ENCODE results near the gene CCDC24. TPM values are rescaled to one million over a fixed set of nuclear protein-coding genes. Genes with fewer than 3 reads are reported as not detected.

CCDC24 gene
- total and polyA plus RNA-seq, 2 donors (not counting 3 experiments of a cell fraction or from before 2014, with no cell fraction given), result 2.2 to 3.1 TPM

GRCh38 chr1:43946236-43947060, 45.0 kb upstream of the CCDC24 start, which contains the start of gene IPO13:
Gene IPO13 (plus strand): TSS chr1:43946950. CDS start chr1:43947601, 651 bp downstream.
- intact Hi-C loops (cut with micrococcal nuclease), result loop anchor here (1.0 to 5.0 kb wide), 7 partner anchors 23 to 417 kb away; partner anchors contain the start of gene ATP6V0B
- peak; percentile 94 for FAIRE-seq

More at GRCh38 chr1:43946236-43947060, 45.0 kb upstream of the CCDC24 start, which contains the start of gene IPO13:
- dilution Hi-C loops (cut with MboI; ENCODE audit: extremely low pct_ligation_motif_present, low sequenced_read_pairs), result loop anchor here (25.0 kb wide), 1 partner anchor 184 kb away; no protein-coding TSS in a partner anchor
- peak within 1 kb of the TSS; percentile 99 for H2AFZ ChIP-seq (ENCODE audit: low read depth, low read length)
- H3K4me1 ChIP-seq (ENCODE audit: control insufficient read depth, extremely low read depth, insufficient read depth, low read length), result peaks cover 20% of the 10 kb centered on the region
- BruUV-seq (replicated peaks), result no TSS peak
- peak within 1 kb of the TSS; percentile 95 for H3K4me2 ChIP-seq (ENCODE audit: insufficient read depth, low read length)
- peak within 1 kb of the TSS; percentile 64 to 76 (median 67) for H3K4me3 ChIP-seq (replicated peaks in 1 of 3; ENCODE audit: insufficient read depth in 1 of 3, low read depth in 1 of 3, low read length in 3 of 3)
- peaks cover 5% of the 10 kb centered on the region for H3K79me2 ChIP-seq (ENCODE audit: control insufficient read depth, insufficient read depth, low read length)
- H4K20me1 ChIP-seq (replicated peaks; ENCODE audit: control insufficient read depth, extremely low read depth, insufficient read depth, low read length), result no peaks in the 10 kb centered on the region
- TF ChIP-seq EZH2 (IDR thresholded peaks at IDR 0.05; ENCODE audit: borderline replicate concordance, low read depth, low read length, severe bottlenecking) (no peak), MAX (IDR thresholded peaks at IDR 0.05; ENCODE audit: insufficient read depth, insufficient read length) (peak; percentile 96), CTCF (IDR thresholded peaks at IDR 0.05; ENCODE audit: extremely low read depth in 1 of 2, insufficient read depth in 1 of 2, low read depth in 1 of 2, low read length in 2 of 2) (peak; percentile 65 to 70), POLR2AphosphoS5 (IDR thresholded peaks at IDR 0.05; ENCODE audit: insufficient read depth, low read depth, low read length) (peak; percentile 84), GATA2 (IDR thresholded peaks at IDR 0.05; ENCODE audit: insufficient read depth, insufficient read length, low read depth, low read length) (no peak), POLR2A (IDR thresholded peaks at IDR 0.05; ENCODE audit: low read depth, low read length) (peak; percentile 86), MYC (IDR thresholded peaks at IDR 0.05; ENCODE audit: low read depth, low read length) (peak; percentile 62)
- H3K36me3 ChIP-seq (ENCODE audit: control insufficient read depth in 2 of 2, extremely low read depth in 1 of 2, insufficient read depth in 2 of 2, low read length in 2 of 2), result peaks cover 0 to 4% of the 10 kb centered on the region in 2 experiments
- peak within 1 kb of the TSS; percentile 97 for H3K9ac ChIP-seq (replicated peaks; ENCODE audit: extremely low read depth, insufficient read depth, low read length)
- ChIA-PET POLR2A (interaction anchor here (1.2 kb wide), 1 partner anchor 12 kb away, joined by 4 read pairs; no protein-coding TSS in a partner anchor), CTCF (interaction anchor here (0.8 to 7.2 kb wide), 9 partner anchors 10 to 182 kb away, joined by 3 to 93 read pairs (median 4); partner anchors contain the start of genes ARTN and DPH2)
- DNase-seq (ENCODE audit: low read depth, low spot score), result peak; percentile 96
- H3K9me1 ChIP-seq (replicated peaks; ENCODE audit: control insufficient read depth, extremely low read depth, insufficient read depth, low read length), result no peaks in the 10 kb centered on the region
- no peaks in the 10 kb centered on the region for H3K27me3 ChIP-seq (ENCODE audit: control insufficient read depth in 2 of 2, insufficient read depth in 2 of 2, low read length in 2 of 2)
- H3K27ac ChIP-seq (ENCODE audit: insufficient read depth, low read depth, low read length), result peak within 1 kb of the TSS; percentile 94
- H3K9me3 ChIP-seq (replicated peaks; ENCODE audit: control insufficient read depth, insufficient read depth, low read length), result no peaks in the 10 kb centered on the region

Measured in endothelial cell of umbilical vein (primary cell).